Erythroblast (primary cell): ENCODE measurements around the gene CHST12.

ENCODE experiments used
- GATA1 ChIP-seq: IDR thresholded peaks from 2 replicates; pipeline ENCODE4 v1.6.1; 2011; ENCODE audit warnings: low read depth, mild to moderate bottlenecking, control low read depth, low read length, moderate library complexity
- POLR2A ChIP-seq: IDR thresholded peaks from 2 replicates; pipeline ENCODE4 v1.6.1; 2011; ENCODE audit warnings: mild to moderate bottlenecking, low read length

GRCh38 chr7:2374830-2375728 lies 28.3 kb upstream of the CHST12 start:
- TF ChIP-seq POLR2A (no peak), GATA1 (no peak)
